GM12892 (cell line): ENCODE measurements around the gene CKAP2.
"Not testable (repeated sequence)": the region's sequence is repeated elsewhere in the genome, so short reads cannot be mapped to it uniquely, and the experiment has no call there.

Source experiments
- POLR2A ChIP-seq: IDR thresholded peaks from 2 replicates; pipeline ENCODE4 v1.6.1; 2011; ENCODE audit warnings: low read depth, low read length, control low read depth
- POLR2AphosphoS5 ChIP-seq: IDR thresholded peaks from 2 replicates; pipeline ENCODE4 v1.6.1; 2011; ENCODE audit warnings: low read depth, low read length, control low read depth

DNA sequence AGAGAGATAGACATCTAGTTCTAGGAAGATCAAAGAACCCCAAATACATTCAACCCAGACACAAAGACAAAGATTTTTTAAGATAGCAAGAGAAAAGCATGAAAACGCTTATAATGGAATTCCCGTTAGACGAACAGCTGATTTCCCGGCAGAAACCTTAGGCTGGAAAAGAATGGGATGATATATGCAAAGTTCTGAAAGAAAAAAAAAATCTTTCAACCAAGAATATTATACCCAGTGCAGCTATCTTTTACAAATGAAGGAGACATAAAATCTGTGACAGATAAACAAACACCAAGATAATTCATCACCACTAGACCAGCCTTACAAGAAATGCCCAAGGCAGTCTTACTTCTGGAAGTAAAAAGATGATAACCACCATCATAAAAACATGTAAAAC is 56.3 kb downstream of the CKAP2 start:
- not testable (repeated sequence) for TF ChIP-seq POLR2A, POLR2AphosphoS5
